Measurements from ENCODE around the gene TRPM6. TPM values are rescaled to one million over a fixed set of nuclear protein-coding genes. Genes with fewer than 3 reads are reported as not detected.

The TRPM6 gene
- total RNA-seq, 2 experiments from 2014 or later: not detected

GRCh38 chr9:74783408-74783807 is 104.3 kb downstream of the TRPM6 start:
- ChIA-PET POLR2A (interaction anchor here (0.5 kb wide), 1 partner anchor 171 kb away, joined by 4 read pairs; no protein-coding TSS in a partner anchor), CTCF (ENCODE audit: unreplicated experiment) (no interaction called here)
- H3K9me3 ChIP-seq (ENCODE audit: low read length): no peaks in the 10 kb centered on the region
- intact Hi-C loops (cut with micrococcal nuclease; ENCODE audit: unreplicated experiment): no loop called here
- BruUV-seq (replicated peaks): no TSS peak
- no peak overlapping the region for H3K4me2 ChIP-seq (ENCODE audit: low read length)
- H3K9me2 ChIP-seq (ENCODE audit: insufficient read depth, low read length): no peaks in the 10 kb centered on the region
- H3K4me1 ChIP-seq (ENCODE audit: insufficient read depth, low read length, poor library complexity, severe bottlenecking): no peaks in the 10 kb centered on the region
- no peak overlapping the region for H2AFZ ChIP-seq (ENCODE audit: low read length)
- H3K4me3 ChIP-seq (ENCODE audit: low read depth, low read length, poor library complexity, severe bottlenecking): no peak overlapping the region
- TF ChIP-seq EZH2phosphoT487 (IDR thresholded peaks at IDR 0.05; ENCODE audit: borderline replicate concordance, low read depth, low read length) (no peak), CTCF (conservative IDR thresholded peaks at IDR 0.05; ENCODE audit: low read length) (no peak)
- H3K79me2 ChIP-seq (ENCODE audit: insufficient read depth, low read depth, low read length): no peaks in the 10 kb centered on the region
- DNase-seq (ENCODE audit: low spot score): no peak
- no peaks in the 10 kb centered on the region for H3K36me3 ChIP-seq (ENCODE audit: insufficient read depth, low read length)
- no peak overlapping the region for H3K27ac ChIP-seq (ENCODE audit: low read depth, low read length, poor library complexity, severe bottlenecking)
- H4K20me1 ChIP-seq (ENCODE audit: insufficient read depth, low read length): no peaks in the 10 kb centered on the region

- H4K20me1 ChIP-seq (ENCODE audit: insufficient read depth, low read length): no peaks in the 10 kb centered on the region
- no peaks in the 10 kb centered on the region for H3K9me2 ChIP-seq (ENCODE audit: insufficient read depth, low read length)
- H3K4me1 ChIP-seq (ENCODE audit: insufficient read depth, low read length, poor library complexity, severe bottlenecking): no peaks in the 10 kb centered on the region
- POLR2A ChIA-PET: interaction anchor here (1.0 kb wide), 1 partner anchor 14 kb away, joined by 3 read pairs; no protein-coding TSS in a partner anchor
- no peak overlapping the region for H2AFZ ChIP-seq (ENCODE audit: low read length)
- H3K4me2 ChIP-seq (ENCODE audit: low read length): no peak overlapping the region
- no peak overlapping the region for H3K4me3 ChIP-seq (ENCODE audit: low read depth, low read length, poor library complexity, severe bottlenecking)
- H3K36me3 ChIP-seq (ENCODE audit: insufficient read depth, low read length): no peaks in the 10 kb centered on the region
- DNase-seq (ENCODE audit: low spot score): peak; percentile 76
- no peak overlapping the region for H3K27ac ChIP-seq (ENCODE audit: low read depth, low read length, poor library complexity, severe bottlenecking)
- no peaks in the 10 kb centered on the region for H3K79me2 ChIP-seq (ENCODE audit: insufficient read depth, low read depth, low read length)
- intact Hi-C loops (cut with micrococcal nuclease; ENCODE audit: unreplicated experiment): no loop called here
- TF ChIP-seq EZH2phosphoT487 (IDR thresholded peaks at IDR 0.05; ENCODE audit: borderline replicate concordance, low read depth, low read length) (no peak), CTCF (conservative IDR thresholded peaks at IDR 0.05; ENCODE audit: low read length) (peak; percentile 92)
- no peaks in the 10 kb centered on the region for H3K9me3 ChIP-seq (ENCODE audit: low read length)
- BruUV-seq (replicated peaks): no TSS peak
- CTCF ChIA-PET (ENCODE audit: unreplicated experiment): interaction anchor here (0.8 to 1.2 kb wide), 2 partner anchors 24 to 251 kb away, joined by 3 read pairs; no protein-coding TSS in a partner anchor
These were observed 110.4 kb downstream of the TRPM6 start for GRCh38 chr9:74777136-74777879.

- no peak overlapping the region for H3K27ac ChIP-seq (ENCODE audit: low read depth, low read length, poor library complexity, severe bottlenecking)
- TF ChIP-seq CTCF (conservative IDR thresholded peaks at IDR 0.05; ENCODE audit: low read length) (no peak), EZH2phosphoT487 (IDR thresholded peaks at IDR 0.05; ENCODE audit: borderline replicate concordance, low read depth, low read length) (no peak)
- H3K9me2 ChIP-seq (ENCODE audit: insufficient read depth, low read length): no peaks in the 10 kb centered on the region
- no peak for DNase-seq (ENCODE audit: low spot score)
- intact Hi-C loops (cut with micrococcal nuclease; ENCODE audit: unreplicated experiment): no loop called here
- H3K9me3 ChIP-seq (ENCODE audit: low read length): no peaks in the 10 kb centered on the region
- no peak overlapping the region for H3K4me2 ChIP-seq (ENCODE audit: low read length)
- H4K20me1 ChIP-seq (ENCODE audit: insufficient read depth, low read length): no peaks in the 10 kb centered on the region
- H3K36me3 ChIP-seq (ENCODE audit: insufficient read depth, low read length): no peaks in the 10 kb centered on the region
- ChIA-PET POLR2A (interaction anchor here (0.5 kb wide), 1 partner anchor 178 kb away, joined by 3 read pairs; no protein-coding TSS in a partner anchor), CTCF (ENCODE audit: unreplicated experiment) (no interaction called here)
- no peaks in the 10 kb centered on the region for H3K79me2 ChIP-seq (ENCODE audit: insufficient read depth, low read depth, low read length)
- no TSS peak for BruUV-seq (replicated peaks)
- H2AFZ ChIP-seq (ENCODE audit: low read length): no peak overlapping the region
- no peak overlapping the region for H3K4me3 ChIP-seq (ENCODE audit: low read depth, low read length, poor library complexity, severe bottlenecking)
- H3K4me1 ChIP-seq (ENCODE audit: insufficient read depth, low read length, poor library complexity, severe bottlenecking): no peaks in the 10 kb centered on the region
These were observed 112.3 kb downstream of the TRPM6 start for GRCh38 chr9:74775396-74775795.

Data from OCI-LY7 (cell line).